NCI-H446 treated with DMSO at 0.1 percent for 48 hours (cell line): ENCODE results near the gene ST3GAL3.
"Not testable (repeated sequence)": the region's sequence is repeated elsewhere in the genome, so short reads cannot be mapped to it uniquely, and the experiment has no call there.

ENCODE experiments used
- DNase-seq: peaks from one replicate; lab custom pipeline; 2025; lab: John Stamatoyannopoulos, UW

The ST3GAL3 gene

GRCh38 chr1:43757343-43758053, 50.2 kb downstream of the ST3GAL3 start:
- no peak for DNase-seq

GRCh38 chr1:43760745-43761317, 53.5 kb downstream of the ST3GAL3 start:
- no peak for DNase-seq

- peak; percentile 90 for DNase-seq
These were observed 56.2 kb downstream of the ST3GAL3 start for GRCh38 chr1:43763497-43763973.

- DNase-seq: no peak
These were observed 57.2 kb downstream of the ST3GAL3 start for GRCh38 chr1:43764581-43764980.

- no peak for DNase-seq
These were observed 58.9 kb downstream of the ST3GAL3 start for GRCh38 chr1:43766086-43766784.

GRCh38 chr1:43766818-43767525, 59.6 kb downstream of the ST3GAL3 start:
- no peak for DNase-seq

GRCh38 chr1:43768168-43768567, 60.8 kb downstream of the ST3GAL3 start:
- DNase-seq: no peak

GRCh38 chr1:43769350-43769908, 62.1 kb downstream of the ST3GAL3 start:
- DNase-seq: no peak

GRCh38 chr1:43770111-43770510, 62.8 kb downstream of the ST3GAL3 start:
- DNase-seq: no peak

- DNase-seq: no peak
These were observed 65.6 kb downstream of the ST3GAL3 start for GRCh38 chr1:43772978-43773377.

GRCh38 chr1:43773821-43774220, 66.5 kb downstream of the ST3GAL3 start:
- DNase-seq: no peak

- DNase-seq: no peak
These were observed 67.0 kb downstream of the ST3GAL3 start for GRCh38 chr1:43774359-43774758.

- DNase-seq: no peak
These were observed 68.9 kb downstream of the ST3GAL3 start for GRCh38 chr1:43776043-43776761.

- not testable (repeated sequence) for DNase-seq
These were observed 70.6 kb downstream of the ST3GAL3 start for GRCh38 chr1:43777916-43778315.

- no peak for DNase-seq
These were observed 71.9 kb downstream of the ST3GAL3 start for GRCh38 chr1:43779266-43779665.

- no peak for DNase-seq
These were observed 72.6 kb downstream of the ST3GAL3 start for GRCh38 chr1:43779805-43780403.

GRCh38 chr1:43781574-43781973, 74.2 kb downstream of the ST3GAL3 start:
- DNase-seq: no peak

- DNase-seq: no peak
These were observed 75.8 kb downstream of the ST3GAL3 start for GRCh38 chr1:43783096-43783670.

GRCh38 chr1:43783671-43784205, 76.4 kb downstream of the ST3GAL3 start:
- no peak for DNase-seq

GRCh38 chr1:43786201-43786958, 79.0 kb downstream of the ST3GAL3 start:
- DNase-seq: no peak
